Limb (tissue), 2 donors: ENCODE data around the gene DLG2.
"Not testable (repeated sequence)": the region's sequence is repeated elsewhere in the genome, so short reads cannot be mapped to it uniquely, and the experiment has no call there.

Experiments used
- DNase-seq, 2 donors: peaks; one replicate each; pipeline ENCODE4 v3.0.0-alpha.2; 2016; ENCODE audit errors: extremely low spot score in 2 of 2

Gene DLG2

GRCh38 chr11:83611031-83611430 lies 2016.1 kb downstream of the DLG2 start:
- no peak for DNase-seq

GRCh38 chr11:83609191-83609590 lies 2018.0 kb downstream of the DLG2 start:
- DNase-seq, result no peak

GRCh38 chr11:83608571-83608970 lies 2018.6 kb downstream of the DLG2 start:
- DNase-seq, result no peak

- no peak for DNase-seq
Measured at GRCh38 chr11:83601914-83602527, 2025.1 kb downstream of the DLG2 start.

- DNase-seq, result no peak
Measured at GRCh38 chr11:83601201-83601913, 2025.8 kb downstream of the DLG2 start.

- no peak for DNase-seq
Measured at GRCh38 chr11:83600661-83601060, 2026.5 kb downstream of the DLG2 start.

GRCh38 chr11:83599066-83599465 lies 2028.1 kb downstream of the DLG2 start:
- DNase-seq, result no peak

GRCh38 chr11:83587797-83588196 lies 2039.3 kb downstream of the DLG2 start:
- not testable (repeated sequence) for DNase-seq

GRCh38 chr11:83583757-83584366 lies 2043.3 kb downstream of the DLG2 start:
- no peak for DNase-seq

- no peak for DNase-seq
Measured at GRCh38 chr11:83574519-83574918, 2052.6 kb downstream of the DLG2 start.

GRCh38 chr11:83572581-83573496 lies 2054.3 kb downstream of the DLG2 start:
- no peak for DNase-seq

- no peak for DNase-seq
Measured at GRCh38 chr11:83571302-83571701, 2055.8 kb downstream of the DLG2 start.

GRCh38 chr11:83569134-83569805 lies 2057.9 kb downstream of the DLG2 start:
- DNase-seq, result no peak

GRCh38 chr11:83568516-83568915 lies 2058.6 kb downstream of the DLG2 start:
- no peak for DNase-seq

GRCh38 chr11:83566950-83567349 lies 2060.2 kb downstream of the DLG2 start:
- DNase-seq, result no peak

- no peak for DNase-seq
Measured at GRCh38 chr11:83564870-83565269, 2062.3 kb downstream of the DLG2 start.

GRCh38 chr11:83558281-83558680 lies 2068.9 kb downstream of the DLG2 start:
- DNase-seq, result no peak

- no peak for DNase-seq
Measured at GRCh38 chr11:83557653-83558052, 2069.5 kb downstream of the DLG2 start.

- DNase-seq, result no peak
Measured at GRCh38 chr11:83554876-83555275, 2072.3 kb downstream of the DLG2 start.

GRCh38 chr11:83549984-83550667 lies 2077.0 kb downstream of the DLG2 start:
- no peak for DNase-seq

GRCh38 chr11:83546368-83546767 lies 2080.8 kb downstream of the DLG2 start:
- no peak for DNase-seq
